HG03175 (cell line): ENCODE results near the gene PIGB.
"Not testable (repeated sequence)": the region's sequence is repeated elsewhere in the genome, so short reads cannot be mapped to it uniquely, and the experiment has no call there.

Experiments used
- ATAC-seq: cut with Tn5 transposase; IDR thresholded peaks from one replicate; pipeline ENCODE4 v1.9.1; 2021; ENCODE audit warnings: mild to moderate bottlenecking, moderate library complexity; ENCODE audit not compliant: unreplicated experiment

PIGB gene

GRCh38 chr15:55318588-55319494 lies at the start of gene PIGB, which contains the start of gene PIGBOS1:
Gene PIGB (plus strand): TSS chr15:55319222. CDS start chr15:55319251, 29 bp downstream.
Gene PIGBOS1 (minus strand): TSS chr15:55319123. CDS start chr15:55317792, 1,331 bp downstream.
- peak; percentile 94 for ATAC-seq

DNA sequence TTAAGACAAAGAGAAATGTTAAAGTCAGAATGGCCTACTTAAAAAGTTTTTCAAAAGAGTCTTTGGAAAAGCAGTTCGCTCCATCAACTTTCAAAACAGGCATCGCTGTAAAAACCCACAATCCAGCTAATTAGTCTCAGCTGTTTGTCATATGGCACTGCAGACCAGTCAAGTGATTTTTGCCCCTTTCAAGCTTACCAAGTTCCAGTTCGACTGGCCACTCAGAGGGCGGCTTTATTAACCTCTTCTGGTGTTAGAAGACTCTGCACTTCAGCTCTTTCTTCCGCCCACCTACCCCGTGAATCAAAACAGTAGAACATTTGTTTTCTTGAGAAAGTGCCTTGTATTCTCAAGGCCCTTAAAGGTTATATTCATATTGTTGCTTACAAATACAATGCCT lies 48.7 kb upstream of the PIGB start:
- no peak for ATAC-seq

- ATAC-seq: no peak
Measured at GRCh38 chr15:55276324-55276723, 42.7 kb upstream of the PIGB start.

- peak; percentile 73 for ATAC-seq
Measured at GRCh38 chr15:55277116-55277564, 41.9 kb upstream of the PIGB start.

DNA sequence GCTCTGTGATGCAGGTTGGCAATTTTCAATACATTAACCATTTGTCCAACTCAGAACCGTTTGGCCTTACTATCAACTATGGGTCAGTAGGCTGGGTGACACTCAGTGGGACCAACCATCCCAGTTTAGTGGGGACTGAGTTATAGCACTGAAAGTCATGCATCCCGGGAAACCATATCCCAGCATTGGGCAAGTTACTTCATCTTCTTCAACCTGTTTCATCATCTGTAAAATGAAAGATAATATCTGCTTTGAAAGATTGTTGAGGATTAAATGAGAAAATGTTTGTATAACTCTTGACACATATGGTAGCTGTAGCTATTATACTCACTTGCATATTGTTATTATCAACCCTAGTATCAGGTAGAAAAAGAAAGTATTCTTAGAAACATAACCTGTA lies 41.3 kb upstream of the PIGB start:
- no peak for ATAC-seq

GRCh38 chr15:55279100-55279745 lies 39.8 kb upstream of the PIGB start:
- ATAC-seq: no peak

GRCh38 chr15:55279746-55280351 lies 39.2 kb upstream of the PIGB start:
- ATAC-seq: peak; percentile 75

DNA sequence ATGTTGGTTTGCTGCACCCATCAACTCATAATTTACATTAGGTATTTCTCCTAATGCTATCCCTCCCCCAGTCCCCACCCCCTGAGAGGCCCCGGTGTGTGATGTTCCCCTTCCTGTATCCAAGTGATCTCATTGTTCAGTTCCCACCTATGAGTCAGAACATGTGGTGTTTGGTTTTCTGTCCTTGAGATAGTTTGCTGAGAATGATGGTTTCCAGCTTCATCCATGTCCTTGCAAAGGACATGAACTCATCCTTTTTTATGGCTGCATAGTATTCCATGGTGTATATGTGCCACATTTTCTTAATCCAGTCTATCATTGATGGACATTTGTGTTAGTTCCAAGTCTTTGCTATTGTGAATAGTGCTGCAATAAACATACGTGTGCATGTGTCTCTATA lies 38.4 kb upstream of the PIGB start:
- not testable (repeated sequence) for ATAC-seq

GRCh38 chr15:55281517-55282228 lies 37.3 kb upstream of the PIGB start:
- ATAC-seq: no peak

DNA sequence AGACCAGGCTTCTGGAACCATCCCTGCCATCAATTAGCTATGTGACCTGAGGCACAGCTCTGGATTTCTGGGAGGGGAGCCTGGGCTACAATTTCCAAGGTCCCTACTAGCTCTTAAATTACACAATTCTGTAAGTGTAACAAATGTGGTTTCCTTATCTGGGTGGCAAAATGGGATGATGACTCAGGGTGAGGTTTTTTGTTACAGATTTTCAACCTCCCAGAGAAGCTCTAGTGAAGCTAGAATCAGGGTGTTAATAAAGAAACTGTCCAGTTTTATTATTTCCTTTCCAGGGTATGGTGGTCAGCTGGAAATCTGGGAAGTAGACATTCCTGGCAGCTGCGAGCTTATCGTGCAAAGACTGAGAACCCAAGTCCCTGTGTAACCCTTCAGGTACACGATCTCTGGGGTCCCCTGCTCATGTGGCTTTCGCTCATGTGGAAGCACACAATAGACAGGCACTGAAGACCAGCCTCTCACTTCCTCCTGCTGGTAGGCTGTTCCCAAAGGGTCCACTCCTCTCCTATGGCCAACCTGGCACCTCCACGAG lies 36.7 kb upstream of the PIGB start:
- no peak for ATAC-seq

DNA sequence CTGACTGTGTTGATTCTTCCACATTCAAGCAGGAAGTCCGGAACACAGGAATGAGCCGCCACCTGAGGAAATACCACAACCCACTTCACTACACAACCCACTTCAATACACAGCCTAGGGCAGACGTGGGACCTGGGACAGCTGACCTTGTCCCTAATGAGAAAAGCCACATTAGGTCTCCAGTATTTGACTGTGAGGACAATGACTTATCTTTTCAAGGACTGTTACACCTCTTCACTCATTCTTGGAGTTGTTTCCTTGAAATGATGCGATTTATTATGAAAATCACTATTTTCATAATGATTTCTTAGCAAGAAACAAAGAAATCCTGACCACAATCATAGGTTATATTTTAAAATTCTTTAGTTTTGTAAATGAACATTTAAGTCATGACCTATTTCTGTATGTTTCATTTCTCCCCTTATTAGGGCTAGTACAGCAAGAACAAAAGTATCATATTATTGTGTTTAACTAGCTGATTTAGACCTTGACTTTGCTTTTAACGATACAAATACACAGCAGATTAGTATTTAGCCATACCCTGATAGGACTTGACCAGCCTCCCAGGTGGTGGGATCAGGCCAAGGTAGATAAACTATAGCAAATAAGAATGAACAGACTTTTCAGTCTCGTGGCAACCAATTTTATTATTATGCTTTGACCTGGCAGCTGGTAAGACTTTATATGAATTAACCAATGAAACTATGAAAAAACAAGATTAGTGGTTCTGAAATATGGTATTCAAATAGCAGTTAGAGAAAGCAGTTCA lies 35.5 kb upstream of the PIGB start:
- no peak for ATAC-seq

DNA sequence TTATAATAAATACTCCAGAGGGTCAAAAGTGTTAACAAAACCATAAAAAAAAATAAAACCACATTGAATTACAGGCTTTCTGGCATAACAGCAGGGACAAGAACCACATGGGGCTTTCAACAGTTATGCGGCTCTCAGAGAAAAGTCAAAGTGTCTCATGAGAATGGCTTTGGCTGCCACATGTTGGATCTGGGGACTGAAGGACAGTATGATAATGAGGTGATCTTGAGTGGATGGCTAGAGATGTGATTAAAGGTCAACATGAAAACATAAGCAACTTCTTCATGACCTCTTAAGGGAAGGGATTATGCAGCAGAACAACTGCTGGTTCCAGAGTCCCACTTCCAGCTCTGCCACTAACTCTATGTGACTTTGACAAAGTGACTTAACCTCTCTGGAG lies 34.6 kb upstream of the PIGB start:
- ATAC-seq: no peak

DNA sequence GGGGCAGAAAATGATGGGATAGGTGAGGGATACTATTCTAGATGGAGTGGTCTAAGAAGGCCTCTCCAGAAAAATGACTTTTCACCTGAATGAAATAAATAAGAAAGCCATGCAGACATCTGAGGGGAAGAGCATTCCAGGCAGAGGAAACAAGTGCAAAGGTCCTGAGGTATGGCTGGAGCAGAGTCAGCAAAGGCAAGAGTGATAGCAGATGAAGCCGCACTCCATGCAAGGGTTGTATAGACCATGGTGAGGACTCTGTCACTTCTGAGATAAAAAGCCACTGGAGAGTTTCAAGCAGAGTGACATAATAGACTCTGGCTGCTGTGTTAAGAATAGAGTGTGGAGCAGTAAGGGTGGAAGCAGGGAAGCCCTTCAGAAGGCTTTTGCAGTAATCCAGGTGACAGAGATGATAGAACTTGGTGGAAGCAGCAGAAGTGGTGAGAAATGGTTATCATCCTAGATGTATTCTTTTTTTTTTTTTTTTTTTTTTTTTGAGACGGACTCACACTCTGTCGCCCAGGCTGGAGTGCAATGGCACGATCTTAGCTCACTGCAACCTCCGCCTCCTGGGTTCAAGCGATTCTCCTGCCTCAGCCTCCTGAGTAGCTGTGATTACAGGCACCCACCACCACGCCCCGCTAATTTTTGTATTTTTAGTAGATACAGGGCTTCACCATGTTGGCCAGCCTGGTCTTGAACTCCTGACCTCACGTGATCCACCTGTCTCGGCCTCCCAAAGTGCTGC lies 32.4 kb upstream of the PIGB start:
- ATAC-seq: not testable (repeated sequence)

DNA sequence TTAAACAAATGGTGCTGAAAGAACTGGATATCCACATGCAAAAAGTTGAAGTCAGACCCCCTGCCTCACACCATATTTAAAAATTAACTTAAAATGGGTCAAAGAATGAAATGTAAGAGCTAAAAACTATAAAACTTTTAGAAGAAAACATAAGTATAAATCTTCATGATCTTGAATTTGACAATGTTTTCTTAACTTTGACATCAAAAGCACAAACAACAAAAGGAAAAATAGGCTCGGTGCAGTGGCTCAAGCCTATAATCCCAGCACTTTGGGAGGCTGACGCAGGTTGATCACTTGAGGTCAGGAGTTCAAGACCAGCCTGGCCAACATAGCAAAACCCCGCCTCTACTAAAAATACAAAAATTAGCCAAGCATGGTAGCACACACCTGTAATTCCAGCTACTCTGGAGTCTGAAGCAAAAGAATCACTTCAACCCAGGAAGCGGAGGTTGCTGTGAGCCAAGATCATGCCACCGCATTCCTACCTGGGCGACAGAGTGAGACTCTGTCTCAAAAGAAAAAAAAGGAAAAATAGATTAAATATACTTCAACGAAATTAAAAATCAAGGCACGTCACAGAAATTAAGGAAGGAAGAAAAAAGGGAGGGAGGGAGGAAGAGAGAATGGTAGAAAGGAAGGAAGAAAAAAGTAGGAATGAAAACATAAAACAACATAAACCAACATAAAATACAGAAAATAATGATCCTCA lies 30.9 kb upstream of the PIGB start:
- ATAC-seq: no peak

DNA sequence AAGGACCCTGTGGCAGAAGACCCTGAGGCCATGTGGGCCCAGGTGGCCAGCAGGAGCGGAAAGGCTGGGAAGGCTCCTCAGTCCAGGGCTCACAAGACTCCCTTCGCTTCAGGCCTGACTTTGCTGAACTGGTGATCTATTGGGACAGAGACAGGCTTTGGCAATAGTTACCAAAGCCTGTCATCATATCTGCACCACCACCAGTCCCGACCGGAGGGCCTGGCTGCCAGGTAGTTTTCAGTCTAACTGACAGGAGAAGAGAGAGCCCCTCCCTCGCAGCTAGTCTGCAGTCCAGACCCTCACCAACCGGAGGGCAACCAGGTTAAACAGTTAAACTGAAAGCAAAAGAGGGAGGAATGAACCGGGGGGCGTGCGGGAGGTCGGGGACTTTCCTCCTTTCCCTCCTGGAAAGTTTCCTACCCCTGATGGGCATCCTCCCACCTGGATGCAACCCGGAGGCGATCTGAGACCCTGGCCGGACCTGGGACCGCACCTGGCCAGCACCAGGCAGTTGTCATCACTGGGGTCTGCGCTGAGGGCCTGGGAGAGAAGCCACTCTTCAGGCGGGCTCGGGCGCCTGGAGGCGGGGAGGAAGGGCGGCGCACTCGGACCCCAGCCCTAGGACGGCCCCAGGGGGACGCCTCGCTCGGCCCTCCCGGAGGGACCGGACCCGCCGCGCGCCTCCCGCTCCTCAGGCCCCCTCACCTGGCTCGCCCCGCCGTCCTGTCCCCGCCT lies 29.8 kb upstream of the PIGB start:
- peak; percentile 32 for ATAC-seq

- ATAC-seq: peak; percentile 65
Measured at GRCh38 chr15:55289746-55290527, 29.1 kb upstream of the PIGB start, which contains the start of gene RAB27A. Gene RAB27A (minus strand): TSS chr15:55289813. CDS start chr15:55234934, 54,879 bp downstream.

DNA sequence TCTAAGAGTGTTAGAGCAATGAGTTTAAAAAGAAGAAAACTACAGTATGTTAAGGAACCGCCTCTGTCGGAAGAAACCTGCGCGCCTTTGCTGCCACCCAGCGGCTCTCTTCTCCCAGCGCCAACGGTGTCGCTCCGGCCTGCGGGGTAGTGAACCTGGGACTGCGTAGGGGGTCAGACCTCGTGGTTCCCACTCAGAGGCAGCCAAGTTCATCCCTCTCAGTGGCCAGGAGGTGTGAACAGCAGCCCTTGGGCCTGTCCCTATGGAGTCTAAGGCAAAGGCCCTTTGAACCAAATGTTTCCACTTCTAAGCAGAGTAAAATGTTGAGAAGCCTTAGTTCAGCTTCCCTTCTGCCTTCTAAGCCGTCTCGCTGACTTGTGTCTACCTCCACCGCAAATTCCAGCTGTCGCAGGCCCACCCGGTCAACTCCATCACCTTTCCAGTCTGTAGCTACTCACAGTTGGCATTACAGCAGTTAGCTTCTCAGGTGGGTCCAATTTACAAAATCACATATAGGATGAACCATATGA lies 28.4 kb upstream of the PIGB start:
- peak; percentile 81 for ATAC-seq
